Hepatocyte (in vitro differentiated cells): Measurements from ENCODE around the gene NRF1.

Source experiments
- CTCF ChIP-seq: fragments of 200-600 bp; sonication (generic); IDR thresholded peaks from 2 replicates; pipeline ENCODE4 v1.5.1; 2016; ENCODE audit warnings: antibody characterized with exemption, mild to moderate bottlenecking; ENCODE audit not compliant: poor library complexity
- EZH2 ChIP-seq: fragments of 200-600 bp; sonication (generic); IDR thresholded peaks from 2 replicates; pipeline ENCODE4 v1.6.1; 2016; ENCODE audit warnings: antibody characterized with exemption, mild to moderate bottlenecking, borderline replicate concordance

DNA sequence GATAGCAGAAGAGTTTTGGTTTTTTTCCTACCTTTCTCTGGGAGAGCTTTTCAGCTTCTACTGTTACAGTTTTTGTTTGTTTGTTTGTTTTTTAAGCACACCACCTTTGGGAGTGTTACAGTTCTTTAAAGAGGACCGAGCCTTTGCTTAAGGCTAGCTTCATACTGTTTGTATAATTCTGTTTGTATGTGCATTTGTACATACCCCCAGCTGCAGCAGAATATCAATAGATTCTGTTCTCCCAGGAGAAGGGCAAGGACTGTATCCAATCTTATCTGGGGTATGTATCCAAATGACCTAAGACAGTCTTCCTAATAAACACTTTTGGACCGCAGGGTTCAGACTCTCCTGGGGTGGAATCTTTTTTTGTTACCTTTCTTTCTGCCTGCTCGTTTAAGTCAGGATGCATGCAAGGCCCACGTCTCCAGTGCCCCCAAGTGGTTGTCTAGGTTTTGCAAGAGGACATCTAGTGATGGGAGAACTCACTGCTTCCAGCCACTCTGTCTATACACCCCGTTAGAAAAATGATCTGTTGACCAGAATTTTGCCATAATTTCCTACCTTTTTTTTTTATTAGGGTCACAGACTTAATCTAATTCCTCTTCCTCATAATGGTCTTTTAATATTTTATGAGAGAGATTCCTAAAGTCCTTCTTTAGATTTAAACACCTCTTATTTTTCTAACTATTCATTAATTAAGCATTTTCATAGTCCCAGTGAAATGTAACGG lies 23.9 kb downstream of the NRF1 start:
- TF ChIP-seq CTCF, result peak; percentile 81
- TF ChIP-seq EZH2, result no peak
